HG02981 (cell line): ENCODE measurements around the gene PYGM.

ENCODE experiments used
- ATAC-seq: cut with Tn5 transposase; IDR thresholded peaks from one replicate; pipeline ENCODE4 v1.9.1; 2021; ENCODE audit warnings: mild to moderate bottlenecking, moderate library complexity; ENCODE audit not compliant: unreplicated experiment

Gene PYGM

GRCh38 chr11:64768300-64768694 is 8.5 kb upstream of the PYGM start:
- ATAC-seq: no peak

DNA sequence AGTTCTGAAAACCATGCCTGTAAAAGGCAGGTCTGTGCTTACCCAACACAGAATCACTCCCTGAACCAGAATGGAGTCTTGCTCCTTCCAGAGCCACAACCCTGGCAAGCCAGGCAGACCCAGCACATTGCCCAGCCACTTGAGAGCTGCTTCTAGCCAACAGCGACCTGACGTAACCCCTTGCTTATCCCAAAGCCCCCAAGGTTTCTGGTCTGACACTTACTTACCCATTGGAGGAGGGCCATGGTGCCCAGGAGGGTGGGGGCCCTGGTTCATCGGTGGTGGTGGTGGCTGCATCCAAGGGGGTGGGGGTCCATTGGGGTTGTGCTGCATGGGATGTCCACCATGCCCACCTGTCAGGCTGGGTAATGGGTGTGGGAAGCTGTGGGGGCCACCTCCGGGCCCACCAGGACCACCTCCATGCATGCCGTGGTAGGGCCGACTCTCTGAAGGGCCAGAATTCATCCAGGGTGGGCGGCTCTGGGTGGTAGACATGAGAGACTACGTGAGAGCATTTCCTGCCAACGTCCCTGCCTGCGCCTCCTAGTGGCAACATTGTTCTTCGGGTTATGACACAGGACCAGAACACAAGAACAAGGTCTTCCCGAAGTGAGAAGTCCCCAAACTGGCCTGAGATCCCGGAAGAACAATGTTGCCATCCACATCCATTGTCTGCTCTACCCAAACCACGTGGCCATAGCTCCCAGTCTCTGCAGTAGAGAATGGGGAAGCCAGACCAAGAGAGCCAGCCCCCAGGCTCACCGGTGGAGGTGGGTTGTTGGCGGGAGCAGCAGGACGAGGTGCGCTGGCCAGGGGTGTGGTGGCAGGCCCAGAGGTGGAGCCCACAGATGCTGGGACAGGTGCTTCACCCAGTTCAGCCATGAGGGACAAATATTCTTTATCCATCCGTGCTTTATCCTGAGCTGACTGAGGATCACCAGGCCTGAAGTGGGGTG is 7.8 kb upstream of the PYGM start:
- no peak for ATAC-seq

GRCh38 chr11:64766881-64767280 is 7.1 kb upstream of the PYGM start:
- no peak for ATAC-seq

GRCh38 chr11:64765851-64766665 is 6.3 kb upstream of the PYGM start:
- no peak for ATAC-seq

DNA sequence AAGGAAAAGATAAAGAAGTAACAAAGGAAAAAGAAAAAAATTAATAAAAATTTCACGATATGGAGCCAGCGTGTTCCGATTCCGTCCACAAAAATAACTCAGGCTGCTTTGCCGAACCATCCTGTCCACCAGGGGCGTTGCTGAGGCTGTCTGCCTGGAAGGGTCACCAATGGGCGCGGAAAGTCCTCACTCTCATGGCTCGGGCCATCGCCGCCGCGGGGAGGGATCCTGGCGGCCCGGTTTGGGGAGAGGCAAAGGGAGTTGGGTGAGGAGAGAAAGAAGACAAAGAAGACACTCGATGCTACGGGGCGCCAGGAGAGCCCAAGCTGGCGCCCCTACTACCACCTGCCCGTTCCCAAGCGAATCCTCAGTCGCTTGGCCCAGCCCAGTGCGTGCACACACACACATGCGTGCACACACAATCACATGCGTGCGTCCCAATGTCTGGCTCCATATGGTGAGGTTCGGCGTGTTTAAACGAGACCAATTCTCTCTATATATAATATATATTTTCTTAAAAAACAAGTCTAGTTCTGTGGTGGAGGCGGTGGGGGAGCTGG is 5.6 kb upstream of the PYGM start:
- ATAC-seq: no peak

- ATAC-seq: no peak
Measured at GRCh38 chr11:64764753-64765152, 5.0 kb upstream of the PYGM start.

DNA sequence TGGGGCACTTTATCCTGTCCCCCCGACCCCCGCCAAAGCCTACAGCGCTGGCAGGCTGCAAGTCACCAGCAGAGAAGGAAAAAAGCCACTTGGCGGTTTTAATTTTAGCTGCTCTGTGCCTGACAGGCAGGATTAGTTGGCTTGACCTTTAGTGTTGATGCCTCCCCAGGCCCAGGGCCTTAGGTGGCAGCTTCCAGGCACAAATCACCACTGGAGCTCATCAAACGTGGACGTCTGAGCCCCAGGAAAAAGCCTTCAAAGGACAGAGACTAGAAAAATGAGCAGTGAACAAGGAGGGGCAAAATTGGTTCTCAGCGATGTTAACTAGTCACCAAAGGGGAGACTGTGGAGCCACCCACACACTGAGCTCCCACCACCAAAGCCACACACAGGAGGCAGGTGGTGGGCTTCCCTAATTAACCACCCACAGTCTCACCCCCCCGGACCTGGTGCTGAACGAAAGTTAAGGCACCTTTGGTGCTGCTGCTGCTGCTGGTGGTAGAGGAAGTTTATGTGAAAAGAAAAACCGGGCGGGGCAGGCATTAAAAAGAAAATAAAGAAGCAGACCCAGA is 4.4 kb upstream of the PYGM start:
- no peak for ATAC-seq

DNA sequence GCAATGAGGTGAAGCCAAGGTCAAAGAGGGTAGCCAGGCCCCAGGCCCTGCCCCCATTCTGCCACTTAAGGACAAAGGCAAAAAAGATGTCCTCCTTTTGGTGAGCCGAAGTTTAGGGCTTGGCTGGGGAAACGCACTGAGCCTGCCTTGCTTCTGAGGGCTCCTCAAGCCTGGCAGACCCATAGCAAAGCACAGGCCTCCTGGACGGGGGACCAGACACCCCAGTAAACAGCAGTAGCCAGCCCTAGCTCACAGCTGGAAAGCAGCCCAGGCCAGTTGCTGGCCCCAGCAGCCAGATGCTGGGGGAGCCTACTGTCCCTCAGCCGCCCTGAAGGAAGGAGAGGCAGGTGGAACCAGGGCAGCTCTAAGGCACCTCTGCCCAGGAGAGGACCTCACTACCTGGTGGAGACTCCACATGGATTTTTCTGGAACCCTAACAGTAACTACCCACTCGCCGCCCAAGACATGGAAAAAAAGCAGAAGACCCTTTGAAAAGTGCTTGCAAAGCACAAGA is 3.8 kb upstream of the PYGM start:
- no peak for ATAC-seq

- ATAC-seq: no peak
Measured at GRCh38 chr11:64762674-64763525, 3.1 kb upstream of the PYGM start.

DNA sequence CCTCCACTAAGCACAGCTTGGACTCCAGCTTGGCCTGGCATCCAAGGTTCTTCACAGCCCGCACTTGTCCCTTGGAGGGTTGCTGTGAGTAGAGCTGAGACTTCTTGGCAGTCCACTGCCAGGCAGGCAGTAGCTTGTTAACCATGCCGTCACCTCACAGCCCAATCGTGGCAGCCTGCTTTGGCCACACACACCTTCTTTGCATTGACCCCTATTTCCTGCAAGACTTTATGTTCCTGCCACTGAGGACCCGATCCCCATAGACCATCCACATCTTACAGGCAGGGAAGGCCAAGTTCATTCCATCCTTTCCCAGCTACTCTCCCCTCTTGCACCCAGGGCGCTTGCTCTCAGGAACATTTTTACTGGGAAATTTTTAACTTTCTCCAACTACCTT is 2.5 kb upstream of the PYGM start:
- no peak for ATAC-seq

- no peak for ATAC-seq
Measured at GRCh38 chr11:64760759-64761420, 1.1 kb upstream of the PYGM start.

- ATAC-seq: no peak
Measured at GRCh38 chr11:64759131-64759721, 548 bp downstream of the PYGM start.

- ATAC-seq: no peak
Measured at GRCh38 chr11:64758330-64759079, 1.3 kb downstream of the PYGM start.

DNA sequence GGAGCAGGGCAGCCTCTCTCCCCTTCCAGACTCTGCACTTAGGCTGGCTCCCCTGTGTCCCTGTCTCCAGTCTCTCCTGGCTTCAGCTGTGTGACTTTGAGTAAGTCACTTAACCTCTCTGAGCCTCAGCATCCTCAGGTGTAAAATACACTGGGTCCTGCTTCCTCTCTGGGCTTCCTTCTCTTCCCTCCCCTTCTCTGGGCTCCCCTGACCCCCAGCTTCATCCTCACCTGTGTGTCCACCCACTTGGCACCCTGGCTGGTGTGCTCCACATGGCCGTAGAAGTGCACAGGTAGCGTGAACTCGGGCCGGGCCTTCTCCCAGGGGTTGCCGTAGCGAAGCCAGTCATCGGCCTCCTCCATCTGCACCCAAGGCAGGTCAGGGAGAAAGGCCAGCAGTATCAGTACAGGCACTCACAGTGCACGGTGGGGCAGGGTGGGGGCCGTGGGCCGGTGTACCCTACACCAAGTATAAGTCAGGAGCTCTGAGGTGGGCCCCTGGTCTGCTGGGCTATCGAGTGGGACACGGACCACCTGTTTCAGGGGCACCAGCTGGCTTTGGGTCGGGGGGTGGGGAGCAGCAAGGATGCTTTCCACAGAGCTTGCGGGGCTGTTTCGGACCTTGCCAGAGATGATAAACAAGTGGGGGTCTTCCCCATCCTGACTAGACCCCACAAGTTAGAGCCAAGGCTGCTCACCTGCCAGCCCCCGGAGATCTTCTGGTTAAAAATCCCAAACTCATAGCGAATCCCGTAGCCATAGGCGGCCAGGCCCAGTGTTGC is 2.0 kb downstream of the PYGM start:
- ATAC-seq: no peak

- ATAC-seq: no peak
Measured at GRCh38 chr11:64755681-64756361, 4.0 kb downstream of the PYGM start.

DNA sequence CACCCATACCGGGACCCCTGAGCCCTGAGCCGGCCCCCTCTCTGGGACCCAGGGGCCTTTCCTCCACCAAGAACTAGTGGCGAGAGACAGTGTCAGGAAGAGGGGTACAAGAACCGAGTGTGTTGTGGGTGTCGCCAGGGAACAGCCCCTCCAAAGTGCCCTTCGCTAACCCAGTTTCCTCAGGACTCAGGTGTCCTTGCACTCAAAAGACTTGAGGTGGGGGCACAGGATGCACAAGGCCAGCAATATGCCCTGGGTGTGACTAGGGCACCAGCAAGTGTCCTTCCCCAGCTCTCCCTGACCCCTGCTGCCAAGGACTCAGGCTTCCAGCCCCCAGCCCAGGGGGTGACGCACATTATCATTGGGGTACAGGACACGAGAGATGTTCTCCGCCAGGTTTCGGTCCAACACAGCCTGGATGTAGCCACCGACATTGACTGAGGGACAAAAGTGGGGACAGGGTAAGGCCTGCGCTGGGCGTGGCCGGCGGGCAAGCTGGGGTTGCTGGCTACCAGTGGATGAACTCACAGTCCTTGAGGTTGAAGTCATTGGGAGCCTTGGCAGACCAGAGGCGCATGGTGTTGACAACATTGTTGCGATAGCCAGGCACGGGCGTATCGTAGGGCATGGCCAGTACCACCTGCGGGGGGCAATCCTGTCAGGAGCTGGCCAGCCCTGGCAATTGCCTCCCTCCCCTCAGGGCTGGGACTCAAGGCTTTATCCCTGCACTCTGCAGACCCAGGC is 4.7 kb downstream of the PYGM start:
- no peak for ATAC-seq
